IMR-90 (cell line): Measurements from ENCODE around the gene LTBP2. TPM values are rescaled to one million over a fixed set of nuclear protein-coding genes. Genes with fewer than 3 reads are reported as not detected.

Experiments used
- ATAC-seq: fragments of 200-7000 bp; cut with Tn5 transposase; 2 replicates; pipeline ENCODE4 v1.9.1; 2020; ENCODE audit warnings: low read depth, mild to moderate bottlenecking, moderate library complexity
- BruUV-seq: library from RNA; stranded (reverse); fragments of 400-500 nt; replicated peaks from 2 replicates; lab custom pipeline; 2021; lab: Mats Ljungman, UMichigan
- CTCF ChIA-PET: fragments of 300-600 bp; formaldehyde crosslinking; extraction: SDS; loops from one replicate; lab custom pipeline; 2021; ENCODE audit warnings: antibody characterized with exemption; lab: Yijun Ruan, JAX
- POLR2A ChIA-PET: fragments of 300-600 bp; sonication (Branson Sonifier 250); formaldehyde crosslinking; loops from one replicate; lab custom pipeline; 2022; ENCODE audit warnings: antibody characterized with exemption; ENCODE audit not compliant: unreplicated experiment; lab: Charles Lee
- DNase-seq: peaks from one replicate; pipeline ENCODE4 v3.0.0; 2013
- H2AFZ ChIP-seq: replicated peaks from 2 replicates; pipeline ENCODE3; 2013; ENCODE audit warnings: low read length, mild to moderate bottlenecking; ENCODE audit not compliant: poor library complexity
- H2AK5ac ChIP-seq: 2 replicates; pipeline ENCODE4 v1.6.1; 2013; ENCODE audit warnings: low read depth, low read length, inconsistent platforms
- H2AK9ac ChIP-seq: replicated peaks from 2 replicates; pipeline ENCODE3; 2013; ENCODE audit warnings: mild to moderate bottlenecking, low read depth, low read length, moderate library complexity; ENCODE audit not compliant: poor library complexity
- H2BK120ac ChIP-seq: 2 replicates; pipeline ENCODE4 v1.6.1; 2013; ENCODE audit warnings: low read depth, low read length, inconsistent platforms
- H2BK15ac ChIP-seq: 3 replicates; pipeline ENCODE4 v1.6.1; 2013; ENCODE audit warnings: low read depth, low read length, inconsistent platforms
- H2BK20ac ChIP-seq: 2 replicates; pipeline ENCODE4 v1.6.1; 2013; ENCODE audit warnings: low read depth, mild to moderate bottlenecking, inconsistent platforms, low read length, moderate library complexity
- H2BK5ac ChIP-seq: 2 replicates; pipeline ENCODE4 v1.6.1; 2013; ENCODE audit warnings: mild to moderate bottlenecking, low read depth, low read length, inconsistent platforms; ENCODE audit not compliant: poor library complexity, severe bottlenecking
- H3K14ac ChIP-seq: replicated peaks from 2 replicates; pipeline ENCODE4 v1.6.1; 2013; ENCODE audit warnings: low read depth, low read length, inconsistent platforms
- H3K18ac ChIP-seq: 2 replicates; pipeline ENCODE4 v1.6.1; 2013; ENCODE audit warnings: low read depth, low read length, control low read depth
- H3K23ac ChIP-seq: 2 replicates; pipeline ENCODE4 v1.6.1; 2013; ENCODE audit warnings: low read depth, low read length, inconsistent platforms
- H3K27ac ChIP-seq: 2 replicates; pipeline ENCODE4 v1.5.1; 2013; ENCODE audit warnings: mild to moderate bottlenecking, control low read depth, low read length; ENCODE audit not compliant: insufficient read depth
- H3K27me3 ChIP-seq: 2 replicates; pipeline ENCODE4 v1.6.1; 2013; ENCODE audit warnings: low read length; ENCODE audit not compliant: control insufficient read depth, insufficient read depth
- H3K36me3 ChIP-seq: 2 replicates; pipeline ENCODE4 v1.6.1; 2013; ENCODE audit warnings: low read length, mixed read lengths; ENCODE audit not compliant: control insufficient read depth, insufficient read depth
- H3K4ac ChIP-seq: 2 replicates; pipeline ENCODE4 v1.6.1; 2013; ENCODE audit warnings: low read depth, low read length, inconsistent platforms
- H3K4me1 ChIP-seq: 2 replicates; pipeline ENCODE4 v1.6.1; 2013; ENCODE audit warnings: low read length, mixed read lengths; ENCODE audit not compliant: control insufficient read depth, insufficient read depth
- H3K4me2 ChIP-seq: 2 replicates; pipeline ENCODE4 v1.6.1; 2013; ENCODE audit warnings: low read depth, mild to moderate bottlenecking, control low read depth, low read length, moderate library complexity
- H3K4me3 ChIP-seq: 2 replicates; pipeline ENCODE4 v1.5.1; 2013; ENCODE audit warnings: low read depth, mild to moderate bottlenecking, control low read depth, low read length, moderate library complexity; ENCODE audit not compliant: insufficient read depth
- H3K56ac ChIP-seq: 2 replicates; pipeline ENCODE4 v1.6.1; 2013; ENCODE audit warnings: low read length, inconsistent platforms; ENCODE audit not compliant: insufficient read depth; ENCODE audit errors: extremely low read depth
- H3K79me1 ChIP-seq, 2 experiments: 2 replicates each; pipeline ENCODE4 v1.6.1; 2013; ENCODE audit warnings: low read length in 2 of 2, inconsistent platforms in 1 of 2, low read depth in 1 of 2
- H3K9ac ChIP-seq: 2 replicates; pipeline ENCODE4 v1.6.1; 2013; ENCODE audit warnings: low read depth, low read length, control low read depth
- H3K9me1 ChIP-seq: 2 replicates; pipeline ENCODE4 v1.6.1; 2013; ENCODE audit warnings: low read length, inconsistent platforms; ENCODE audit not compliant: insufficient read depth
- H3K9me3 ChIP-seq: 2 replicates; pipeline ENCODE4 v1.6.1; 2013; ENCODE audit warnings: low read length; ENCODE audit not compliant: control insufficient read depth, insufficient read depth
- H4K20me1 ChIP-seq: 2 replicates; pipeline ENCODE4 v1.6.1; 2013; ENCODE audit warnings: low read length, inconsistent platforms; ENCODE audit not compliant: insufficient read depth
- H4K5ac ChIP-seq: 2 replicates; pipeline ENCODE4 v1.6.1; 2013; ENCODE audit warnings: mild to moderate bottlenecking, low read depth, low read length, control low read depth
- H4K8ac ChIP-seq, 2 experiments: 2 replicates each; pipeline ENCODE4 v1.6.1; 2013; ENCODE audit warnings: low read depth in 2 of 2, low read length in 2 of 2, control low read depth in 1 of 2, inconsistent platforms in 1 of 2
- H4K91ac ChIP-seq: 2 replicates; pipeline ENCODE4 v1.6.1; 2013; ENCODE audit warnings: low read depth, low read length, inconsistent platforms; ENCODE audit not compliant: insufficient read depth
- CEBPB ChIP-seq: IDR thresholded peaks from 2 replicates; pipeline ENCODE4 v1.6.1; 2012; ENCODE audit warnings: low read depth, low read length, improper control_type of control experiment
- FOS ChIP-seq: fragments of 150-350 bp; IDR thresholded peaks from 2 replicates; pipeline ENCODE4 v1.6.1; 2016; ENCODE audit warnings: low read depth, low read length
- MAFK ChIP-seq: IDR thresholded peaks from 2 replicates; pipeline ENCODE4 v1.6.1; 2012; ENCODE audit warnings: low read depth, low read length, improper control_type of control experiment
- MAZ ChIP-seq: IDR thresholded peaks from 2 replicates; pipeline ENCODE4 v1.6.1; 2012; ENCODE audit warnings: low read depth, mild to moderate bottlenecking, low read length, improper control_type of control experiment, moderate library complexity, borderline replicate concordance
- POLR2A ChIP-seq: IDR thresholded peaks from 2 replicates; pipeline ENCODE4 v1.6.1; 2012; ENCODE audit warnings: mild to moderate bottlenecking, low read depth, low read length
- RFX5 ChIP-seq: IDR thresholded peaks from 2 replicates; pipeline ENCODE4 v1.8.0; 2012; ENCODE audit warnings: low read depth, mild to moderate bottlenecking, low read length, moderate library complexity
- SMC3 ChIP-seq: fragments of 150-350 bp; IDR thresholded peaks from 2 replicates; pipeline ENCODE4 v1.6.1; 2016; ENCODE audit warnings: low read depth, mild to moderate bottlenecking, antibody characterized with exemption, low read length, moderate library complexity
- USF2 ChIP-seq: fragments of 150-350 bp; IDR thresholded peaks from 2 replicates; pipeline ENCODE4 v1.6.1; 2017; ENCODE audit warnings: mild to moderate bottlenecking, antibody characterized with exemption, low read length, low read depth
- WGBS, 2 experiments: methylation state at CpG; one replicate each; pipeline versions ENCODE4 v1.1.5 to v1.1.7; 2013; ENCODE audit warnings: missing lambda C conversion rate in 2 of 2; ENCODE audit not compliant: insufficient read length in 1 of 2; ENCODE audit errors: extremely low coverage in 2 of 2; 5-methylcytosine and 5-hydroxymethylcytosine counted together
- dilution Hi-C: fragments of 300-500 bp; cut with HindIII; formaldehyde crosslinking; loops from one replicate; pipeline ENCODE4 v1.14.3; 2018; ENCODE audit warnings: low sequenced_read_pairs; ENCODE audit not compliant: unreplicated experiment
- in situ Hi-C: fragments of 300-500 bp; cut with MboI; formaldehyde crosslinking; loops from 3 replicates; pipeline ENCODE4 v1.14.3; 2019; ENCODE audit warnings: low sequenced_read_pairs, inconsistent platforms, mixed read lengths
- intact Hi-C: fragments of 100-400 bp; cut with micrococcal nuclease; formaldehyde crosslinking; loops from 2 replicates; pipeline ENCODE4 v1.10.0; 2022
- polyA plus RNA-seq, 3 experiments: library from polyadenylated mRNA; depleted of rRNA; stranded (reverse); fragments of >200 nt; gene quantifications; 2 replicates each; pipeline ENCODE4 v1.2.3, GENCODE V29; 2012; ENCODE audit warnings: low replicate concordance in 1 of 3
- total RNA-seq: library from RNA; depleted of rRNA; stranded (reverse); fragments of >200 nt; gene quantifications from 2 replicates; pipeline ENCODE4 v1.2.3, GENCODE V29; 2012

Gene LTBP2
- total and polyA plus RNA-seq, 2 of the 4 experiments (the other 2 are of a cell fraction) = 23.8 to 79.3 TPM

GRCh38 chr14:74596741-74597450 lies 15.1 kb downstream of the LTBP2 start (continued):
- no peak for TF ChIP-seq RFX5
- no peak for TF ChIP-seq POLR2A

- peak overlapping the region; percentile 82 for H3K23ac ChIP-seq
- peak overlapping the region; percentile 75 for H3K27ac ChIP-seq
- peak overlapping the region; percentile 95 for H3K4ac ChIP-seq
- H2BK20ac ChIP-seq = peak overlapping the region; percentile 79
- in situ Hi-C loops = no loop called here
- H3K4me3 ChIP-seq = no peak overlapping the region
- H4K91ac ChIP-seq = peak overlapping the region; percentile 87
- H3K9me3 ChIP-seq = no peaks in the 10 kb centered on the region
- H2AFZ ChIP-seq = peak overlapping the region; percentile 80
- H3K4me1 ChIP-seq = peaks cover 60% of the 10 kb centered on the region
- H2BK120ac ChIP-seq = peak overlapping the region; percentile 86
- peaks cover 66% of the 10 kb centered on the region for H3K9me1 ChIP-seq
- peak overlapping the region; percentile 43 for H3K18ac ChIP-seq
- H3K56ac ChIP-seq = peak overlapping the region; percentile 57; the same call in 1 of the 2 replicates
- peak overlapping the region; percentile 74; the same call in 2 of the 3 replicates for H2BK15ac ChIP-seq
- peak; percentile 73 for DNase-seq
- CTCF ChIA-PET = no interaction called here
- H2BK5ac ChIP-seq = peak overlapping the region; percentile 71
- peak overlapping the region; percentile 3; the same call in 1 of the 2 replicates for H3K4me2 ChIP-seq
- BruUV-seq = no TSS peak
- H4K20me1 ChIP-seq = no peaks in the 10 kb centered on the region
- peak overlapping the region; percentile 92 for H2AK5ac ChIP-seq
- H3K27me3 ChIP-seq = no peaks in the 10 kb centered on the region
- 15% methylated on average over 6 of the region's 15 CpGs; no CpG with 5 or more reads in 1 of the 2 experiments for whole genome bisulfite sequencing, 2 experiments
- peak overlapping the region; percentile 91 for H2AK9ac ChIP-seq
- no peak for TF ChIP-seq SMC3
- peak; percentile 46; the same call in 1 of the 2 replicates for TF ChIP-seq MAZ
- peak; percentile 21; the same call in 1 of the 2 replicates for TF ChIP-seq FOS
- TF ChIP-seq RFX5 = no peak
- no peak for TF ChIP-seq MAFK
- peak; percentile 68 for TF ChIP-seq CEBPB
- no peak for TF ChIP-seq USF2
- peak overlapping the region; percentile 63 to 87 for H4K8ac ChIP-seq
- intact Hi-C loops = no loop called here
- peak overlapping the region; percentile 62 for H3K14ac ChIP-seq
- peak; percentile 49 for ATAC-seq
- dilution Hi-C loops = no loop called here
- H4K5ac ChIP-seq = peak overlapping the region; percentile 58
- POLR2A ChIA-PET = no interaction called here
- peak overlapping the region; percentile 59; the same call in 1 of the 2 replicates for H3K9ac ChIP-seq
- H3K79me1 ChIP-seq = peaks cover 44 to 98% of the 10 kb centered on the region in 2 experiments
- H3K36me3 ChIP-seq = no peaks in the 10 kb centered on the region
Measured at GRCh38 chr14:74595006-74595735, 16.9 kb downstream of the LTBP2 start.
